ENCODE measurements around the gene TMEM132D.

The TMEM132D gene

GRCh38 chr12:129903956-129904829, at the start of gene TMEM132D:
TMEM132D (minus strand) TSS chr12:129904025.
- H3K4me3 ChIP-seq (ENCODE audit: low read depth, low read length): peak within 1 kb of the TSS; percentile 88
- peaks cover 22% of the 10 kb centered on the region for H3K4me1 ChIP-seq (ENCODE audit: control insufficient read depth, insufficient read depth, low read length)
- H3K27me3 ChIP-seq (ENCODE audit: control insufficient read depth, insufficient read depth, low read length): peaks cover 69% of the 10 kb centered on the region
- no peak within 1 kb of the TSS for H3K27ac ChIP-seq (ENCODE audit: low read depth, low read length)
- H3K36me3 ChIP-seq (ENCODE audit: control insufficient read depth, insufficient read depth, low read length): no peaks in the 10 kb centered on the region
- H3K9me3 ChIP-seq (ENCODE audit: control insufficient read depth, insufficient read depth, low read length): no peaks in the 10 kb centered on the region
- H3K9ac ChIP-seq (ENCODE audit: low read depth, low read length): peak within 1 kb of the TSS; percentile 35; the same call in 1 of the 2 replicates

- no peak overlapping the region for H3K27ac ChIP-seq (ENCODE audit: low read depth, low read length)
- peaks cover 12% of the 10 kb centered on the region for H3K27me3 ChIP-seq (ENCODE audit: control insufficient read depth, insufficient read depth, low read length)
- no peaks in the 10 kb centered on the region for H3K9me3 ChIP-seq (ENCODE audit: control insufficient read depth, insufficient read depth, low read length)
- no peaks in the 10 kb centered on the region for H3K4me1 ChIP-seq (ENCODE audit: control insufficient read depth, insufficient read depth, low read length)
- no peak overlapping the region for H3K4me3 ChIP-seq (ENCODE audit: low read depth, low read length)
- no peaks in the 10 kb centered on the region for H3K36me3 ChIP-seq (ENCODE audit: control insufficient read depth, insufficient read depth, low read length)
- no peak overlapping the region for H3K9ac ChIP-seq (ENCODE audit: low read depth, low read length)
These were observed 45.8 kb upstream of the TMEM132D start for GRCh38 chr12:129949651-129950050.

GRCh38 chr12:129941618-129942017, 37.8 kb upstream of the TMEM132D start:
- Histone ChIP-seq H3K9ac (ENCODE audit: low read depth, low read length) (no peak overlapping the region), H3K9me3 (ENCODE audit: control insufficient read depth, insufficient read depth, low read length) (no peaks in the 10 kb centered on the region), H3K4me1 (ENCODE audit: control insufficient read depth, insufficient read depth, low read length) (peaks cover 10% of the 10 kb centered on the region), H3K4me3 (ENCODE audit: low read depth, low read length) (no peak overlapping the region), H3K36me3 (ENCODE audit: control insufficient read depth, insufficient read depth, low read length) (no peaks in the 10 kb centered on the region), H3K27me3 (ENCODE audit: control insufficient read depth, insufficient read depth, low read length) (peaks cover 28% of the 10 kb centered on the region), H3K27ac (ENCODE audit: low read depth, low read length) (no peak overlapping the region)

- peaks cover 26% of the 10 kb centered on the region for H3K27me3 ChIP-seq (ENCODE audit: control insufficient read depth, insufficient read depth, low read length)
- peaks cover 10% of the 10 kb centered on the region for H3K4me1 ChIP-seq (ENCODE audit: control insufficient read depth, insufficient read depth, low read length)
- no peak overlapping the region for H3K4me3 ChIP-seq (ENCODE audit: low read depth, low read length)
- no peak overlapping the region for H3K9ac ChIP-seq (ENCODE audit: low read depth, low read length)
- H3K27ac ChIP-seq (ENCODE audit: low read depth, low read length): no peak overlapping the region
- H3K9me3 ChIP-seq (ENCODE audit: control insufficient read depth, insufficient read depth, low read length): 0 out of 2 replicates have a peak, but pooled peaks cover 5% of the 10 kb centered on the region
- H3K36me3 ChIP-seq (ENCODE audit: control insufficient read depth, insufficient read depth, low read length): no peaks in the 10 kb centered on the region
These were observed 34.3 kb upstream of the TMEM132D start for GRCh38 chr12:129938089-129938488.

GRCh38 chr12:129937426-129937825, 33.6 kb upstream of the TMEM132D start:
- Histone ChIP-seq H3K36me3 (ENCODE audit: control insufficient read depth, insufficient read depth, low read length) (no peaks in the 10 kb centered on the region), H3K27me3 (ENCODE audit: control insufficient read depth, insufficient read depth, low read length) (peaks cover 26% of the 10 kb centered on the region), H3K4me1 (ENCODE audit: control insufficient read depth, insufficient read depth, low read length) (peaks cover 10% of the 10 kb centered on the region), H3K9me3 (ENCODE audit: control insufficient read depth, insufficient read depth, low read length) (0 out of 2 replicates have a peak, but pooled peaks cover 5% of the 10 kb centered on the region), H3K9ac (ENCODE audit: low read depth, low read length) (no peak overlapping the region), H3K27ac (ENCODE audit: low read depth, low read length) (no peak overlapping the region), H3K4me3 (ENCODE audit: low read depth, low read length) (no peak overlapping the region)

GRCh38 chr12:129928643-129929042, 24.8 kb upstream of the TMEM132D start:
- no peaks in the 10 kb centered on the region for H3K36me3 ChIP-seq (ENCODE audit: control insufficient read depth, insufficient read depth, low read length)
- H3K27ac ChIP-seq (ENCODE audit: low read depth, low read length): no peak overlapping the region
- no peaks in the 10 kb centered on the region for H3K9me3 ChIP-seq (ENCODE audit: control insufficient read depth, insufficient read depth, low read length)
- no peak overlapping the region for H3K9ac ChIP-seq (ENCODE audit: low read depth, low read length)
- H3K27me3 ChIP-seq (ENCODE audit: control insufficient read depth, insufficient read depth, low read length): no peaks in the 10 kb centered on the region
- H3K4me3 ChIP-seq (ENCODE audit: low read depth, low read length): no peak overlapping the region
- H3K4me1 ChIP-seq (ENCODE audit: control insufficient read depth, insufficient read depth, low read length): no peaks in the 10 kb centered on the region

- Histone ChIP-seq H3K36me3 (ENCODE audit: control insufficient read depth, insufficient read depth, low read length) (no peaks in the 10 kb centered on the region), H3K9me3 (ENCODE audit: control insufficient read depth, insufficient read depth, low read length) (no peaks in the 10 kb centered on the region), H3K27ac (ENCODE audit: low read depth, low read length) (no peak overlapping the region), H3K4me1 (ENCODE audit: control insufficient read depth, insufficient read depth, low read length) (no peaks in the 10 kb centered on the region), H3K9ac (ENCODE audit: low read depth, low read length) (no peak overlapping the region), H3K4me3 (ENCODE audit: low read depth, low read length) (no peak overlapping the region), H3K27me3 (ENCODE audit: control insufficient read depth, insufficient read depth, low read length) (no peaks in the 10 kb centered on the region)
These were observed 23.6 kb upstream of the TMEM132D start for GRCh38 chr12:129927316-129927900.

- no peak overlapping the region for H3K27ac ChIP-seq (ENCODE audit: low read depth, low read length)
- no peaks in the 10 kb centered on the region for H3K36me3 ChIP-seq (ENCODE audit: control insufficient read depth, insufficient read depth, low read length)
- H3K9ac ChIP-seq (ENCODE audit: low read depth, low read length): no peak overlapping the region
- H3K4me1 ChIP-seq (ENCODE audit: control insufficient read depth, insufficient read depth, low read length): peaks cover 4% of the 10 kb centered on the region
- no peaks in the 10 kb centered on the region for H3K9me3 ChIP-seq (ENCODE audit: control insufficient read depth, insufficient read depth, low read length)
- H3K4me3 ChIP-seq (ENCODE audit: low read depth, low read length): no peak overlapping the region
- peaks cover 23% of the 10 kb centered on the region for H3K27me3 ChIP-seq (ENCODE audit: control insufficient read depth, insufficient read depth, low read length)
These were observed 7.7 kb upstream of the TMEM132D start for GRCh38 chr12:129911428-129912049.

- H3K9me3 ChIP-seq (ENCODE audit: control insufficient read depth, insufficient read depth, low read length): no peaks in the 10 kb centered on the region
- peaks cover 10% of the 10 kb centered on the region for H3K4me1 ChIP-seq (ENCODE audit: control insufficient read depth, insufficient read depth, low read length)
- peaks cover 45% of the 10 kb centered on the region for H3K27me3 ChIP-seq (ENCODE audit: control insufficient read depth, insufficient read depth, low read length)
- H3K27ac ChIP-seq (ENCODE audit: low read depth, low read length): no peak overlapping the region
- H3K9ac ChIP-seq (ENCODE audit: low read depth, low read length): no peak overlapping the region
- no peaks in the 10 kb centered on the region for H3K36me3 ChIP-seq (ENCODE audit: control insufficient read depth, insufficient read depth, low read length)
- no peak overlapping the region for H3K4me3 ChIP-seq (ENCODE audit: low read depth, low read length)
These were observed 5.5 kb upstream of the TMEM132D start for GRCh38 chr12:129909051-129910020.
